Erythroblast (primary cell): ENCODE measurements around the gene TTLL9.

Experiments
- GATA1 ChIP-seq: IDR thresholded peaks from 2 replicates; pipeline ENCODE4 v1.6.1; 2011; ENCODE audit warnings: low read depth, mild to moderate bottlenecking, control low read depth, low read length, moderate library complexity
- POLR2A ChIP-seq: IDR thresholded peaks from 2 replicates; pipeline ENCODE4 v1.6.1; 2011; ENCODE audit warnings: mild to moderate bottlenecking, low read length

- no peak for TF ChIP-seq POLR2A
- TF ChIP-seq GATA1, result no peak
Measured at GRCh38 chr20:31862157-31862470, 8.3 kb upstream of the TTLL9 start.
